PC-9 (cell line): Measurements from ENCODE around the gene IL2RA. TPM values are rescaled to one million over a fixed set of nuclear protein-coding genes. Genes with fewer than 3 reads are reported as not detected.
"Not testable (repeated sequence)": the region's sequence is repeated elsewhere in the genome, so short reads cannot be mapped to it uniquely, and the experiment has no call there.

Experiments
- BruUV-seq: library from RNA; stranded (reverse); fragments of 400-500 nt; replicated peaks from 2 replicates; lab custom pipeline; 2021; lab: Mats Ljungman, UMichigan
- CTCF ChIA-PET: fragments of 300-600 bp; sonication (Branson Sonifier 250); formaldehyde crosslinking; loops from one replicate; lab custom pipeline; 2022; ENCODE audit warnings: antibody characterized with exemption; lab: Charles Lee
- POLR2A ChIA-PET: fragments of 300-600 bp; sonication (Branson Sonifier 250); formaldehyde crosslinking; loops from one replicate; lab custom pipeline; 2022; ENCODE audit warnings: antibody characterized with exemption; ENCODE audit not compliant: unreplicated experiment; lab: Charles Lee
- DNase-seq, 2 experiments: peaks; one replicate each; pipeline versions ENCODE4 v3.0.0 to v3.0.0-alpha.2; 2015 to 2022; ENCODE audit warnings: mixed read lengths in 1 of 2
- H2AFZ ChIP-seq: fragments of 200-600 bp; sonication (generic); 2 replicates; pipeline ENCODE4 v1.8.1; 2017; ENCODE audit warnings: antibody characterized with exemption
- H3F3A ChIP-seq: fragments of 200-600 bp; sonication (generic); 2 replicates; pipeline ENCODE4 v1.8.1; 2017; ENCODE audit warnings: antibody characterized with exemption, mild to moderate bottlenecking, low read depth; ENCODE audit not compliant: insufficient read depth
- H3K27ac ChIP-seq: fragments of 200-600 bp; sonication (generic); 2 replicates; pipeline ENCODE4 v1.6.1; 2016; ENCODE audit warnings: mixed run types
- H3K27me3 ChIP-seq: fragments of 200-600 bp; sonication (generic); 2 replicates; pipeline ENCODE4 v1.6.1; 2016; ENCODE audit warnings: low read depth, mixed run types; ENCODE audit not compliant: insufficient read depth
- H3K36me3 ChIP-seq: fragments of 200-600 bp; sonication (generic); 2 replicates; pipeline ENCODE4 v1.6.1; 2016; ENCODE audit warnings: low read depth, mixed run types
- H3K4me1 ChIP-seq: fragments of 200-600 bp; sonication (generic); replicated peaks from 2 replicates; pipeline ENCODE4 v1.6.1; 2016; ENCODE audit warnings: mixed run types; ENCODE audit not compliant: insufficient read depth
- H3K4me2 ChIP-seq: fragments of 200-600 bp; sonication (generic); 2 replicates; pipeline ENCODE4 v1.6.1; 2017; ENCODE audit warnings: mixed run types
- H3K4me3 ChIP-seq: fragments of 200-600 bp; sonication (generic); 2 replicates; pipeline ENCODE4 v1.6.1; 2016; ENCODE audit warnings: mixed run types
- H3K79me2 ChIP-seq: fragments of 200-600 bp; sonication (generic); 2 replicates; pipeline ENCODE4 v1.6.1; 2017; ENCODE audit warnings: low read depth, mixed run types
- H3K9me2 ChIP-seq: fragments of 200-600 bp; sonication (generic); 2 replicates; pipeline ENCODE4 v1.8.1; 2017; ENCODE audit warnings: mild to moderate bottlenecking; ENCODE audit not compliant: insufficient read depth
- H3K9me3 ChIP-seq: fragments of 200-600 bp; sonication (generic); 2 replicates; pipeline ENCODE4 v1.8.1; 2016; ENCODE audit warnings: low read depth; ENCODE audit not compliant: insufficient read depth
- H4K20me1 ChIP-seq: fragments of 200-600 bp; sonication (generic); 2 replicates; pipeline ENCODE4 v1.8.1; 2017; ENCODE audit not compliant: insufficient read depth
- CTCF ChIP-seq: fragments of 200-600 bp; sonication (generic); conservative IDR thresholded peaks from 2 replicates; pipeline ENCODE4 v1.6.1; 2017; ENCODE audit warnings: mixed run types, antibody characterized with exemption, mild to moderate bottlenecking, moderate library complexity
- EZH2 ChIP-seq: fragments of 200-600 bp; sonication (generic); IDR thresholded peaks from 2 replicates; pipeline ENCODE4 v1.8.0; 2017; ENCODE audit warnings: antibody characterized with exemption, low read depth
- intact Hi-C: fragments of 100-400 bp; cut with micrococcal nuclease; formaldehyde crosslinking; loops from one replicate; pipeline ENCODE4 v1.10.0; 2022; ENCODE audit not compliant: unreplicated experiment
- total RNA-seq: library from RNA; stranded (reverse); gene quantifications from 2 replicates; pipeline ENCODE4 v1.2.3, GENCODE V29; 2021

Gene IL2RA
- total RNA-seq, 1 experiment from 2014 or later, result not detected

GRCh38 chr10:6006991-6007390, 55.2 kb downstream of the IL2RA start:
- Histone ChIP-seq H3K4me2 (no peak overlapping the region), H3K27ac (no peak overlapping the region), H3K4me3 (no peak overlapping the region), H3K9me2 (no peaks in the 10 kb centered on the region), H3K4me1 (no peaks in the 10 kb centered on the region), H3K79me2 (no peaks in the 10 kb centered on the region), H3K27me3 (no peaks in the 10 kb centered on the region), H2AFZ (no peak overlapping the region), H4K20me1 (no peaks in the 10 kb centered on the region), H3K9me3 (no peaks in the 10 kb centered on the region), H3K36me3 (no peaks in the 10 kb centered on the region), H3F3A (no peaks in the 10 kb centered on the region)
- ChIA-PET POLR2A (no interaction called here), CTCF (no interaction called here)
- BruUV-seq, result no TSS peak
- TF ChIP-seq CTCF, result no peak
- TF ChIP-seq EZH2, result no peak
- no peak for DNase-seq
- intact Hi-C loops, result no loop called here

GRCh38 chr10:6006546-6006945, 55.6 kb downstream of the IL2RA start:
- H3K4me1 ChIP-seq, result no peaks in the 10 kb centered on the region
- TF ChIP-seq EZH2 (no peak), CTCF (no peak)
- H3K9me3 ChIP-seq, result no peaks in the 10 kb centered on the region
- H3K36me3 ChIP-seq, result no peaks in the 10 kb centered on the region
- H3K27ac ChIP-seq, result no peak overlapping the region
- no peaks in the 10 kb centered on the region for H3K9me2 ChIP-seq
- H3K4me2 ChIP-seq, result no peak overlapping the region
- no peaks in the 10 kb centered on the region for H3K27me3 ChIP-seq
- CTCF ChIA-PET, result no interaction called here
- H3K4me3 ChIP-seq, result no peak overlapping the region
- no peaks in the 10 kb centered on the region for H3K79me2 ChIP-seq
- POLR2A ChIA-PET, result no interaction called here
- no peaks in the 10 kb centered on the region for H3F3A ChIP-seq
- DNase-seq, result no peak
- intact Hi-C loops, result no loop called here
- no peak overlapping the region for H2AFZ ChIP-seq
- no TSS peak for BruUV-seq
- H4K20me1 ChIP-seq, result no peaks in the 10 kb centered on the region

GRCh38 chr10:6005856-6006395, 56.2 kb downstream of the IL2RA start:
- Histone ChIP-seq H3K27me3 (no peaks in the 10 kb centered on the region), H4K20me1 (no peaks in the 10 kb centered on the region), H3K9me3 (no peaks in the 10 kb centered on the region), H3K27ac (no peak overlapping the region), H2AFZ (no peak overlapping the region), H3K79me2 (no peaks in the 10 kb centered on the region), H3K36me3 (no peaks in the 10 kb centered on the region), H3F3A (no peaks in the 10 kb centered on the region), H3K4me2 (no peak overlapping the region), H3K4me3 (no peak overlapping the region), H3K4me1 (no peaks in the 10 kb centered on the region), H3K9me2 (no peaks in the 10 kb centered on the region)
- BruUV-seq, result no TSS peak
- intact Hi-C loops, result no loop called here
- ChIA-PET POLR2A (no interaction called here), CTCF (no interaction called here)
- no peak for TF ChIP-seq EZH2
- no peak for TF ChIP-seq CTCF
- no peak for DNase-seq

GRCh38 chr10:6005161-6005804, 56.9 kb downstream of the IL2RA start:
- H3K79me2 ChIP-seq, H4K20me1 ChIP-seq, CTCF ChIA-PET, H3K27me3 ChIP-seq, DNase-seq, H3K4me2 ChIP-seq, H3F3A ChIP-seq, H3K4me1 ChIP-seq, H3K4me3 ChIP-seq, H3K27ac ChIP-seq, POLR2A ChIA-PET, H2AFZ ChIP-seq, H3K9me3 ChIP-seq, H3K9me2 ChIP-seq, H3K36me3 ChIP-seq, BruUV-seq, intact Hi-C loops: not testable (repeated sequence)
